Measurements from ENCODE around the gene SDK1.
"Not testable (repeated sequence)": the region's sequence is repeated elsewhere in the genome, so short reads cannot be mapped to it uniquely, and the experiment has no call there.

The SDK1 gene

GRCh38 chr7:4217126-4217660, 916.1 kb downstream of the SDK1 start:
- ATAC-seq = not testable (repeated sequence)

DNA sequence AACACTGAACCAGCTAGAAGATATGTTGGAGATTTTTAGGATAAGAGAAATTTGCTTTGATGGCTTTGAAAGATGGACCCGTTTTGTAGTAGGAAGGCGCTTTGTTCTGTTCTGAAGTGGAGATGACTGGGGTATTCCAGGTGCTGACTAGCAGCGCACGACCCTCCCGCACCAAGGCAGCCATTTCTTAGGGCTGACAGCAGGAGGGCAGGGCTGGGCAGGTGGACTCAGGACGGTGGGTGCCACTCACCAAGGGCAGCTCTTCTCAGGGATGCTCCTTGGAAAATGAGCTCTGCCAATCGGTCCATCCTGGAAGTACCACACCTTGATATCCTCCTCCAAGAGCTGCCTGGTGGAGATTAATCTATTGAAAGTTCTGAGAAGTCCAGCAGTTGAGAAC, 917.4 kb downstream of the SDK1 start:
- no peak for ATAC-seq

DNA sequence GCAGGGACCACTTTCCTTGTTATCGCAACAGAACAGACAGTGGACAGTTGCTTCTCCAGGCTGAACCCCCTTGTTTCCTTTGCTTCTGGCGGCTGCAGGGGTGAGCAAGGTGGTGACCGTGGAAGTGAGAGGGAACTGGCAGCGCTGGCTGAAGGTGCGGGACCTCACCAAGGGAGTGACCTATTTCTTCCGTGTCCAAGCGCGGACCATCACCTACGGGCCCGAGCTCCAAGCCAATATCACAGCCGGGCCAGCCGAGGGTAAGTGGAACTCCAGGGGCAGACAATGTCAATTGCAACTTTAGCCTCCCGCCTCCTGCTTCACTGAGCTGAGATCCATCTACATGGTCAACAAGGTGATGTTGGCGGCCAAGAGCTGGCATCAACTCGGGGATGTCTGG, 919.0 kb downstream of the SDK1 start:
- ATAC-seq = no peak

DNA sequence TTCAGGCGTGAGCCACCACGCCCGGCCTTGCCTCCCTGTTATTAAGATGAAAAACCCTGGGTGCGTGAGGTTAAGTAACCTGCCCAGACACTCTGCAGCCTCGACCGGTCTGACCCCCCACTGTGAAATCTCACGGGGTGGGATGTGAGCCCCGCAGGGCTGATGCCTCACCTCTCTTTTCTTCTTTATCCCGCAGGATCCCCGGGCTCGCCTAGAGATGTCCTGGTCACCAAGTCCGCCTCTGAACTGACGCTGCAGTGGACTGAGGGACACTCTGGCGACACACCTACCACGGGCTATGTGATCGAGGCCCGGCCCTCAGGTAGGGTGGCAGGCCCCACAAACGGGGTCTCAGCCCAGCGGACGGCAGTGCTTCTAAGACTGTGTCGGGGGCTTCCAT, 920.0 kb downstream of the SDK1 start:
- ATAC-seq = no peak

DNA sequence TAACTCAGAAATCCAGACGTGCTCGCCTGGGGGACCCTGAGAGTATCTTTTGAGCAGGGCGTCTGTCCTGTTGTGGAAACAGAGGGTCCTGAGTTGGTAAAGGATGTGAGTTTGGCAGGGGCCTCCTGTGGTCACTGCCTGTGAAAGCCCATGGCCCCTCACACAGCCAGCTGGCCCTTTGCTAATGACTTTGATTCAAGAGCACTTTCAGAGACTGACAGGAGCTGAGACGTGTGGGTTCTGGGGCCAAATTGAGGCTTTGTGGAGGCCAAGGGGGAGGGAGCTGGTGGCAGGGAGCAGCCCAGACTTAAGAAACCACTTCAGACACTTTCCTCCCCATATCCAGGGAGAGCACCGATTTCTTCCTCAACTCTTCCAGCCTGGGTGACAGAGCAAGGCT, 921.6 kb downstream of the SDK1 start:
- no peak for ATAC-seq

- no peak for ATAC-seq
These were observed 924.3 kb downstream of the SDK1 start for GRCh38 chr7:4225361-4225771.

DNA sequence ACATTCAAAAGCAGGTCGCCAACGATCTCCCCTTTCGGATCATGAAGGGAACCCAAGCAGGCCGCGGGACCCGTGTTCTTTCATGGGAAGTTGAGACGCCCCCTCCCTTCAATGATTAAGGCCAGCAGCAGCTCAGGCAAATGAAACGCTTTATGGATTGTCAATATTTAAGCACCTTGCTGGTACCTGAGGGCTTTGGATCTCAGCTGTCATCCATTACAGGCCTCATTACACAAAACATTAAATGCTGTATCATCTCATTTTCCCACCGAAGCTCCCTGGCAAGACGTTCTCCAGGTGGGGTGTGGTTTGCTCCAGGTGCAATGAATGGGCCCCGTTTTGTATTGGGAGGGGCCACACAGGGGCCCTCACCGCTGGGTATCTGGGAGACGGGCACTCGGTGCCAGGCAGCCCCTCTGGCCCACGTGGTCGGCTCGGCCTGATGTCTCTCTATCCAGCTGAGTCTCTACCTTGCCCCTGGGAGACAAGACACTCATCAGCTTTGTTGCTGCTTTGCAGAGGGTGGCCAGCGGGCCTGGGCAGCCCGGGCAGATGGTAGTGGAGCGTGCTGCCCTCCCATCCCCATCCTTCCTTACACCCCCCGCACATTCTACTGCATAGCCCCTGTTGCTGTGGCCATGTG, 925.0 kb downstream of the SDK1 start:
- no peak for ATAC-seq

DNA sequence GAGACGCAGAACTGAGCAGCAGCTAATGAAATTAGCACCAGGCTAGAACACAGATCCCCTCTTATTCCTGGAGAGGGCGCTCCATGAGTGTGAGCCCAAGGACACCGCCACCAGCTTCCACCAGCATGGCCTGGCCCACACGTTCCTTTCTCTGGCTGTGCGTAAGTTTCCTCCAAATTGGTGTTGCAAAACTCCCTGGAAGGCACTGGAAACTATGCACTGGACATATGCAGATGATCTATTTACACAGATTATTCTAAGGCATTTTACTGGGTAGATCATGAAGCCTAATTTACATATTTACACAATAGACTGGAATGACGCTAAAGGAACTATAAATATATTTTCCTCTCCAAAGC, 925.5 kb downstream of the SDK1 start:
- no peak for ATAC-seq

GRCh38 chr7:4227105-4228010, 926.3 kb downstream of the SDK1 start:
- ATAC-seq = no peak

GRCh38 chr7:4230352-4230751, 929.3 kb downstream of the SDK1 start:
- no peak for ATAC-seq

- no peak for ATAC-seq
These were observed 932.1 kb downstream of the SDK1 start for GRCh38 chr7:4233146-4233545.

DNA sequence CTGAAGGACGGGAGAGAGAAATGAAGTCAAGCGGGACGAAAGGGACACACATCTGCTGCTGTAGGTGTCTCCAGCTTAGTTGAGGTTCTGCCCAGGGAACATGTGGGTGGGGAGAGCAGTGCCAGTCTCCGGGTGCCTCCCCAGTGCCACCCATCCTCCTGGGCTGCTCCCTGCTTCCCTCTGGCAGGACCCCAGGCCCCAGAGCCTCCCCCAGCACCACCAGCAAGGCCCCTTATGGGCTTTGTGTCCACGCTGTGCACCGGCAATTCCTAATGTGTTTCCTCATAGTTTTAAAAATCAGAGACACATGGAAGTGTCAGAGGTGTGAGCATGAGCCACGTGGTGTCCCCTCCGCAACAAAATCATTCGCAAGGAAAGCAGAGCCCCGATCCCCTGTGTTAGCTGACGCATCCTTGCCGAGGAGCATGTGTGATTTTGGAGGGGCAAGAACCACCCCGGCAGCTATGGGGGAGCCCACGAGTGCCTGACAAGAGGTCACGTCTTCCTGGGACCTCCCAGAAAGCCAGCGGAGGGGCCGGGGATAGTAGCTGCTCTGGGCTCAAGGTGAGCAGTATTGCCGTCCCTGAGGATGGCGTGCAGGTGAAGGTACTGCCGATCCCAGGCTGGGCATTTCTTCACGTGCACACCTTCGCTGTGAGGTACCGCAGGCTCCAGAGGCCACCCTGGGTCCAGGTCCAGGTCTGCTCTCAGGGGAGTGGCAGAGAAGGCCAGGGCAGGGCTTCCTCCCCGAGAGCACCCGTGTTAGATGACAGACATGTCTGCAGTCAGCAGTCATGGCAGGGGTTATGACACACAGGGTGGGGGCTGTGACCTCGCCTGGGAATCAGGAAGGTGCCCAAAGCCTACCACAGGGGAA, 932.8 kb downstream of the SDK1 start:
- no peak for ATAC-seq

DNA sequence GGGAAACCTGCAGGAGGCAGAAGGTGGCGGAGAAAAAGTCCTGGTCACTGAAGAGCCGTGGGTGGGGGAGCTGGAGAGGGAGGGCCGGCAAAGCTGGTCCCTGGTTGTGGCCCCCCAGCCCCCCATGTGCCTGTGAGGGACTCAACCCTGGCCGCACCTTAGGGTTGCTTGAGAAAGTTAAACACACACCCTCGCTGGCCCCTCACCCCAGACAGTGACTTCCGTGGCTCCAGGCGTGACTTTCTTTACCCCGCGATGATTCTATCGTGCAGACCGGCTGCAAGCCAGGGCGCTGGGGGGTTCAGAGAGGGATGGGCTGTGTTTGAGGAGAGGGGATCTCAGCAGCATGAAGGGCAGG, 933.4 kb downstream of the SDK1 start:
- no peak for ATAC-seq

DNA sequence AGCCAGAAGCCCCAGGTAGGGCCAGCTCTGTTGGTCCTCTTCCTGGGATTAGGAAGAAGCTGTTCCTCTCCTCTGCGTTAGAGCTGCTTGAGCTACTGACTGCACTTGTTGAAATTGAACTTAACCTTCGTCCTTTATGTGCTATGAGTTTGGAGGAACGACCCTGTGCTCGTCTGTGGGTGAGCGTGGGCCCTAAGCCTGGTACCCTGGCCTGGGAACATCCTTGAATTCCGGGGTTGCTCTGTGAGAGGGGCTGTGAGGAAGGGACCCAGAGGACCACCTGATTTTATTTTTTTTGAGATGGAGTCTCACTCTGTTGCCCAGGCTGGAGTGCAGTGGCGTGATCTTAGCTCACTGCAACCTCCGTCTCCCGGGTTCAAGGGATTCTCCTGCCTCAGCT, 933.8 kb downstream of the SDK1 start:
- no peak for ATAC-seq

- no peak for ATAC-seq
These were observed 934.5 kb downstream of the SDK1 start for GRCh38 chr7:4235596-4235995.

GRCh38 chr7:4236389-4236788, 935.3 kb downstream of the SDK1 start:
- ATAC-seq = no peak

DNA sequence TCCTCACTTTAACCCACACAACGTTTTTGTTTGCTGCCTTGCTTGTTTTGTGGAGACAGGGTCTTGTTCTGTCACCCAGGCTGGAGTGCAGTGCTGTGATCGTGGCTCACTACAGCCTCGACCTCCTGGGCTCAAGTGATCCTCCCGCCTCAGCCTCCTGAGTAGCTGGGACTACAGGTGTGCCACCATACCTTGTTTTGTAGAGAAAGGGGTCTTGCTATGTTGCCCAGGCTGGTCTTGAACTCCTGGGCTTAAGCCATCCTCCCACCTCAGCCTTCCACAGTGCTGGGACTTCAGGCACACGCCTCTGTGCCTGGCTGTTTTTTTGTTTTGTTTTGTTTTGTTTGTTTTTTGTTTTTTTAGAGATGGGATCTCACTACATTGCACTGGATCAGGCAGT, 935.8 kb downstream of the SDK1 start:
- ATAC-seq = not testable (repeated sequence)

GRCh38 chr7:4237296-4238235, 936.5 kb downstream of the SDK1 start:
- ATAC-seq = no peak

GRCh38 chr7:4238861-4239260, 937.8 kb downstream of the SDK1 start:
- no peak for ATAC-seq

GRCh38 chr7:4240042-4240441, 939.0 kb downstream of the SDK1 start:
- no peak for ATAC-seq

- no peak for ATAC-seq
These were observed 939.7 kb downstream of the SDK1 start for GRCh38 chr7:4240520-4241303.
